Brain microvascular endothelial cell (primary cell): ENCODE measurements around the gene GTF3C5.

Source experiments
- DNase-seq: peaks from one replicate; pipeline ENCODE4 v3.0.0-alpha.2; 2020
- H3K27ac ChIP-seq: fragments of 250-450 bp; sonication (Bioruptor Pico); 2 replicates; pipeline ENCODE4 v1.5.1; 2020; ENCODE audit warnings: mild to moderate bottlenecking, moderate library complexity
- H3K27me3 ChIP-seq: fragments of 250-450 bp; sonication (Bioruptor Pico); replicated peaks from 2 replicates; pipeline ENCODE4 v1.5.1; 2020; ENCODE audit warnings: mild to moderate bottlenecking
- H3K36me3 ChIP-seq: fragments of 250-450 bp; sonication (Bioruptor Pico); replicated peaks from 2 replicates; pipeline ENCODE4 v1.5.1; 2020; ENCODE audit warnings: mild to moderate bottlenecking
- H3K4me3 ChIP-seq: 2 replicates; pipeline ENCODE4 v1.5.1; 2011; ENCODE audit warnings: low read depth, mild to moderate bottlenecking, control low read depth, low read length, moderate library complexity
- CTCF ChIP-seq: IDR thresholded peaks from 2 replicates; pipeline ENCODE4 v1.5.1; 2011; ENCODE audit warnings: low read depth, mild to moderate bottlenecking, moderate library complexity, low read length, control low read depth, inconsistent platforms; ENCODE audit errors: missing control alignments
- in situ Hi-C: cut with HindIII; loops from 2 replicates; pipeline ENCODE4 v1.10.0; 2017; ENCODE audit warnings: low sequenced_read_pairs, low pct_ligation_motif_present

The GTF3C5 gene

GRCh38 chr9:133050781-133051180 lies 20.0 kb downstream of the GTF3C5 start:
- in situ Hi-C loops: no loop called here
- H3K4me3 ChIP-seq: no peak overlapping the region
- H3K36me3 ChIP-seq: peaks cover 38% of the 10 kb centered on the region
- DNase-seq: no peak
- no peaks in the 10 kb centered on the region for H3K27me3 ChIP-seq
- no peak for TF ChIP-seq CTCF
- no peak overlapping the region for H3K27ac ChIP-seq

- DNase-seq: no peak
- Histone ChIP-seq H3K27ac (no peak overlapping the region), H3K4me3 (no peak overlapping the region), H3K36me3 (peaks cover 40% of the 10 kb centered on the region), H3K27me3 (no peaks in the 10 kb centered on the region)
- no peak for TF ChIP-seq CTCF
- in situ Hi-C loops: no loop called here
Observed at GRCh38 chr9:133051281-133051900, 20.6 kb downstream of the GTF3C5 start.

- peaks cover 42% of the 10 kb centered on the region for H3K36me3 ChIP-seq
- no peak for TF ChIP-seq CTCF
- H3K4me3 ChIP-seq: no peak overlapping the region
- in situ Hi-C loops: no loop called here
- no peaks in the 10 kb centered on the region for H3K27me3 ChIP-seq
- H3K27ac ChIP-seq: no peak overlapping the region
- DNase-seq: no peak
Observed at GRCh38 chr9:133051966-133052539, 21.3 kb downstream of the GTF3C5 start.

- H3K36me3 ChIP-seq: peaks cover 42% of the 10 kb centered on the region
Observed at GRCh38 chr9:133054194-133054890, 23.5 kb downstream of the GTF3C5 start.

GRCh38 chr9:133054966-133055365 lies 24.2 kb downstream of the GTF3C5 start:
- TF ChIP-seq CTCF: no peak
- peak; percentile 67 for DNase-seq
- peaks cover 42% of the 10 kb centered on the region for H3K36me3 ChIP-seq

More at GRCh38 chr9:133054194-133054890, 23.5 kb downstream of the GTF3C5 start:
- H3K27ac ChIP-seq: no peak overlapping the region
- H3K4me3 ChIP-seq: no peak overlapping the region
- H3K27me3 ChIP-seq: no peaks in the 10 kb centered on the region
- TF ChIP-seq CTCF: no peak
- in situ Hi-C loops: no loop called here
- DNase-seq: no peak

More at GRCh38 chr9:133054966-133055365, 24.2 kb downstream of the GTF3C5 start:
- in situ Hi-C loops: no loop called here
- H3K4me3 ChIP-seq: no peak overlapping the region
- H3K27ac ChIP-seq: no peak overlapping the region
- H3K27me3 ChIP-seq: no peaks in the 10 kb centered on the region
